Measurements from ENCODE around the gene CHRNA1.

CHRNA1 gene

DNA sequence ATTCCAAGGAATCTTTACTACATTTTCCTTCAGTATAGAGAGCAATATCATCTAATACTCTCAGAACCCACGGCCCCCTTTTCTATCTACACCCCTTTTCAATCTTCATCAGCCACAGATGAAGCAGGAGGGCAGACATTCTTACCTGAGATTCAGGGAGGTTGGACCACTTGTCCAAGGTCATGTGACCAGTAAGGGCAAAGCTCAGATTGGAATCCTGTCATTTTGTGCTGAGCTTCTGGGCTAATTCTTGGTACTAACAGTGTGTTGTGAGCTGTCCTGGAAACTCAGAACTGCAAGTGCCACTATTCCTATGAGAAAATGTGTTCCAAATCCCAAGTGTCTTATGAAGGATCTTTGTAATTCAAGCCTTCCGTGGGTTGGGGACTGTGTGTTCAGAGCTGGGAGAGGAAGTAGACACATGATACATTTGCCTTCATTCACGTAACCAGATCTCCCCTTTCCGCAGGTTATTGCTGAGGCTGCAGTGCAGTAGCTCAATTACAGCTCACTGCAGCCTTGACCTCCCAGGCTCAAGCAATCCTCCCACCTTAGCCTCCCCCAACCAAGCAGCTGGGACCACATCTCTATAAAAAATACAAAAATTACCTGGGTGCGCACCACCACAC, 3.3 kb downstream of the CHRNA1 start:
- DNase-seq (ENCODE audit: low spot score), result no peak

GRCh38 chr2:174759381-174760065, 4.7 kb downstream of the CHRNA1 start:
- no peak for DNase-seq (ENCODE audit: low spot score)

DNA sequence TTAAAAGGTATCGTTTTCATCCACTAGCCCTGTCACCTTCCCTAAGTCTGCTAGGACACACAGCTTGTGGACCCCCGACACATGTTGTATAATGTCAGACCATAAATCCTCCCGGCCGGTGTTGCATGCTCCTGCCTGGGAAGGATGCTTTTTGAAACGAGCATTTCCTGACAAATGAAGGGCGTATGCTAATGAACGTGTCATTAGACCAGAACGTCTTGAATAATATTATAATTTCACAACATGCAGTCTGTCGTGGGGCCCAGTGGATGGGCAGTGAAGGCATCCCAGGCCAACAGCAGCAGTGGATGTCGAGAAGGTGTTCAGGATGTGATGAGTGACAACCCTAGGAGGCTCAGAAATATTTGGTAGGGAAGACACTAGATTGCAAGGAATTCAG, 7.5 kb downstream of the CHRNA1 start:
- no peak for DNase-seq (ENCODE audit: low spot score)

DNA sequence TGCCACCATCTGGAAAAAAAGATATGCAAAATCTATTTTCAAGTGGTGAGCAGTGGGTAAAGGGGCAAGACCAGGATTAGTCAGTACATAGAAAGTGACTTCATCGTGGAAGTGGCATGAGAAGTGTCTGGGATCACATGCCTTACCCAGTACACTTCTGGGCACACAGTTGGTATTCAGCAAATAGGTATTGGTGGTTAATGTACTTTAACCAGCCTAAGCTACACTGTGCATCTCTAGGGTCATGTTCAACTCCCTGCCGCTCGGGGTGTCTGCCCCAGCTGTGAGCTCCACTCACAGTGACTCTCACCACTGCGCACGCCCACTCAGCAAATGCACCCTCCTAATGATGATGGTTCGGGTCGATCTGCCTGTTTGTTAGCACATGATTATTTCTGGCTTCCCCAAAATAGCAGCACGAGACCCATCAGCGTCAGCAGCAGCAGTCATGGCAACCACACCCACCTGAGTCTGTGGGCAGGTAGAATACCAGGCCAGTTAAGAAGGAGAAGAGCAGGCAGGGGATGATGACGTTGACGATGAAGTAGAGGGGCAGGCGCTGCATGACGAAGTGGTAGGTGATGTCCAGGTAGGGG, 11.1 kb downstream of the CHRNA1 start:
- DNase-seq (ENCODE audit: low spot score), result no peak

GRCh38 chr2:174752403-174753037, 11.8 kb downstream of the CHRNA1 start:
- no peak for DNase-seq (ENCODE audit: low spot score)

- DNase-seq (ENCODE audit: low spot score), result no peak
Measured at GRCh38 chr2:174750923-174751441, 13.3 kb downstream of the CHRNA1 start.

DNA sequence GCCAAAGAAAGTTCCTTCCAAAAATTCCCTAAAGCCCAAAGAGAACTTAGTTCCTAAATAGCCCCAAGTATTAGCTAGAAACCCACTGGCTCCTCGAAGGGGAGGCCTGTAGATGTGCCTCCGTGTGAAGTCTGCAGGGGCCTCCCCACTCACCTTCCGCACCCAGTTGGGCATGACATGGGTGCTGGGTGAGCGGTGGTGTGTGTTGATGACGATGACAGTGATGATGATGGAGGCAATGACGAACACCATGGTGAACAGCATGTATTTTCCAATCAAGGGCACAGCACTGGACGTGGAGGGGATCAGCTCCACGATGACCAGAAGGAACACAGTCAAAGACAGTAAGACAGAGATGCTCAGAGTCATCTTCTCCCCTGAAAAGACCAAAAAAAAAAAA, 14.5 kb downstream of the CHRNA1 start:
- DNase-seq (ENCODE audit: low spot score), result no peak

DNA sequence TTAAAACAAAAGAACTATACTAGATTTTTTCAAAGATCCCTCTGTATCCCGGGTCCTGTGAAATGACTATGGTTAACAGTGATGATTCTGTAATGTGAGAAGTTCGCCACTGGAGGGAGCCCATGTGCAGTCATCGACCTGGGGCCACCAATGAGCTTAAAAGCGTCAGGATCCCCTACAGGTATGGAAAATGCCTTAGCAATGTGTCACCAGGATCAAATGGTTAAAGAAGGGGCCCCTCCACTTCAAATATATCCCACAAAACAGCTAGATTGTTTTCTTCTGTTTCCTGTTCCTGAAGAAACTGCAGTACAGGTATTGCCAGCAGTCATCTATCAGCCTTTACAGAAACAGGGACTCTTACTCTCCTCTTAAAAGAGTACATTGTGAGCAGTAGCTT, 15.3 kb downstream of the CHRNA1 start:
- no peak for DNase-seq (ENCODE audit: low spot score)

GRCh38 chr2:174745142-174745541, 19.1 kb downstream of the CHRNA1 start:
- DNase-seq (ENCODE audit: low spot score), result no peak

DNA sequence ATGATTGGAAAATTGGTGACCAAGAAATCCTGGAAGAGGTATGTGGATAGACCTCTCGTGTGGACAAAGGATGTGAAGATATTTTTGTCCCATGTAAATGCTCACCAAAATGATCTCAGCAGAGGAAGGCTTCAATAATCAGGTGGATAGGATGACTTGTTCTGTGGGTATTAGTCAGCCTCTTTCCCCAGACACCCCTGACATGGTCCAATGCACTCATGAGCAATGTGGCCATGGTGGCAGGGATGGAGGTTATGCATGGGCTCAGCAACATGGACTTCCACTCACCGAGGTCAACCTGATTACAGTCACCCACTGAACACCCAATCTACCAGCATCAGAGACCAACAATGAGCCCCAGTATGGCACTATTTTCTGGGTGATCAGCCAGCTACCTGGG, 20.2 kb downstream of the CHRNA1 start:
- no peak for DNase-seq (ENCODE audit: low spot score)

DNA sequence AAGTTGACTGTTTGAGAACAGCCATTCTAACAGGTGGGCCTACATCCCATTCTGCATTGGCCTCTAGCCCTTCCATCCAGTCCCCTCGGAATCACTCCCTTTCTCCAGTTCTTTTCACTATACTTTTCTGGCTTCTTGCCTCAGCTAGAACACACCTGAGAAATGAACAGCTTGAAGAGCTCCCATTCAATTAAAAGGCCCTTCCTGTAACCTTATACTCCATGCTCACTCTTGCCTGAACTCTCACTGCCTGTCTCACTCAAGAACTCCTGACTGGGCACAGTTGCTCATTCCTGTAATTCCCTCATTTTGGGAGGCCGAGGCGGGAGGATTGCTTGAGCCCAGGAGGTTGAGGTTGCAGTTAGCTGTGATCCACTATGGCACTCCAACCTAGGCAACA, 23.6 kb downstream of the CHRNA1 start:
- no peak for DNase-seq (ENCODE audit: low spot score)

DNA sequence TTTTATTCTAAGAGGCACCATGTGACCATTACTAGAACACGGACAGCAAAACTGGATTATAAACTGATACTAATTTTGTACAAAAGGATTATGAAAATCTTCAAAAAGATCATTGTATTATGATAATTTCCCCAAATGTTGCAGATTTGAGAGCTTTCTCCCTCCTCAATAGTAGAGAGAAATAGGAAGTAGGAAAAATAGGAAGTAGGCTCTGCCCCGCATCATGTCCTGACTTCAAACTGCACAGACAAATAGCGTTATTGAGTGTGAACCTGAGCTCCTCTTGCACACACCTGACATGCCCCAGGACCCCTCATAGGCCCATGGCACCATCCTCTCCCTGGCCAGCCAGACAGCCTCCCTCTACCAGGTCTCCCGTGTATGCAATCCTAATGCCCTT, 25.4 kb downstream of the CHRNA1 start:
- no peak for DNase-seq (ENCODE audit: low spot score)

DNA sequence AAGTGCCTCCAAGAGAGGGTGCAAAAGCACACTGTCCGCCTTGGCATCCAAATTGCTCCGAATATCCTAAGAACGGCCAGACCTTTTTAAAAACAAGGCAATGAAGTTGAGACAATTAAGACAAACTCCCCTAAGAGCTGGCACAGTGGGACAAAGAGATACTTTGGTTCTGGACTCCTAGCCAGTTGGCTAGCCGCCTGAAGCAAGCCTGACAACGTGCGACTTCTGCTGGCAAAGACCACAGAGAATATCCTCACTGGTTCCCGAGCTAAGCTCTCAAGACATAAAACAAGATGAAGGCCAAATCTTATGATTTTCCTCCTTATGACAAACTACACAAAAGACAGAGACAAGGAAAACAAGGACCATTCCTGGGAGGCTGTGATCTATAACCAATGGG, 32.7 kb downstream of the CHRNA1 start:
- no peak for DNase-seq (ENCODE audit: low spot score)

DNA sequence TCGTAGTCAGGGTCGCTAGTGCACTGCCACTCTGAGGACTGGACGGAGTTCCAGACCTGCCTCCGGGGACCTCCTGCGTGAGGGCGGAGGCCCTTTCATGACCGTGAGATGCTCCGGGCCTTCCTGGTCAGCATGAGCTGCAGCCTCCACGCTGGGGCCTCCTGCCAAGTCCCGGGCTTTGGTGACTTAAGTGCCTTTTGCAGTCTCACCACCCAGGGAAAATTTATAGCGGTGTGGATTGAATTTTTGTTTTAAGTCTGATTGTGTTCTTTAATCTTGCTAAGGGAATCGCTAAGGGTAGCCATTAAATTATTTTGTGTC, 33.6 kb downstream of the CHRNA1 start:
- DNase-seq (ENCODE audit: low spot score), result no peak

DNA sequence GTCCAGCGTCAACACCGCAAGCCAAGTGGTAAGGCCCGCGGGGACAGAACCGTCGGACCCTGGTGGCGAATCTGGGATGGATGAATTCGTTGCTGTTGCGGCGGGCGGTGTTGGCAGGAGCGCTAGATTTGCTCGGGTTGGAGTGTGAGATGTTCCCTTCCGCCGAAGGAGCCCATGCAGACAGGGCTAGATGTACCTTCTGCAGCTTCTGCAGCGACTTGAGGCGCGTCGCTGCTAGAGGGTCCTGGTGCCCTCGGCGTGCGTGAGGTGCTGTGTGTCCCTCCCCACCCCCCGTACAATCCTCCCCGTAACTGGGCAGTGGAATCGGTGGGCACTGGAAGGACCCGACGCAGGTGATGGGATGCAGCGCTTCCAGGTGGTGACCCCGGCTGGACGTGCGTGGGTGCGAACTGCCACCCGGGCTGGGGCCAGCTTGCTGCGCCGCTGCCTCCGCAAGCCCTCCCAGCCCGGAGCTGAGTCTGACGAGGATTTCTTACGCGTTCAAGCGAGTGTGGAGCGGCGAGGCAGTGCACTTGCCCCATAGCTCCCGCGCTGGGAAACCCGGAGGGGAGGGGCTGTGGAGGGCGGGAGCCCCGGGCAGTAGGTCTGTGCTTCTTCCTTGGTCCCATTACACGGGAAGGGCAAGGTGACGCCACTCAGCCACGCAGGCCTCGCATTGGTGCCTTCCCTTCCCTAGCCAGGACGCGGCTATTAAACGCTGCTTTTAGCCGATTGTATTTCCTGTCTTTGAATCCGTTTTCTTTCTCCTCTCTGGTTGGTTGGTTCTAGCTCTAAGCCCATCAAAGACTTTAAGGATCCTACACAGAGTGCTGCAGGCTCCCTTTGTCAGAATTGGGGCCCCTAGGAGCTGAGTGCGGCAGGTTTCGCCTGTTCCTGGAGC, 34.2 kb downstream of the CHRNA1 start:
- DNase-seq (ENCODE audit: low spot score), result no peak

GRCh38 chr2:174728096-174728495, 36.2 kb downstream of the CHRNA1 start:
- no peak for DNase-seq (ENCODE audit: low spot score)

DNA sequence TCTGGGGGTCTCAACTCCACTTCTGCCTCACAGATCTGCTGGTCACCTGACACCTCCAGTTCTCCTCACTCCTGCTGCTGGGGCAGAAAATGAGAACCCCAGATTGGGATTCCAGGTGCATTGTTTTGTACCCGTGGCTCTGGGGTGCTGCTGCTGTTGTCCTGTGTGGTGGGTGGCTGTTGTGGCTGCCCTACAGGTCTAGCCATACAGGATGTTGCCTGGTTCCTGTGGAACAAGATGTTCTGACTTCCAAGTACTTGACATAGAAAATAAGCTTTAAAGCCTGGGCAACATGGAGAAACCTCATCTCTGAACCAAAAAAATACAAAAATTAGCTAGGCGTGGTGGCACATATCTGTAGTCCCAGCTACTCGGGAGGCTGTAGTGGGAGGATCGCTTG, 38.1 kb downstream of the CHRNA1 start:
- no peak for DNase-seq (ENCODE audit: low spot score)

GRCh38 chr2:174722942-174723592, 41.2 kb downstream of the CHRNA1 start:
- no peak for DNase-seq (ENCODE audit: low spot score)

- DNase-seq (ENCODE audit: low spot score), result no peak
Measured at GRCh38 chr2:174719016-174719415, 45.3 kb downstream of the CHRNA1 start.

- no peak for DNase-seq (ENCODE audit: low spot score)
Measured at GRCh38 chr2:174718591-174718990, 45.7 kb downstream of the CHRNA1 start.

GRCh38 chr2:174717916-174718315, 46.4 kb downstream of the CHRNA1 start:
- no peak for DNase-seq (ENCODE audit: low spot score)

- no peak for DNase-seq (ENCODE audit: low spot score)
Measured at GRCh38 chr2:174717273-174717672, 47.0 kb downstream of the CHRNA1 start.

All from left forelimb (tissue), 1 donor.